Psoas muscle (tissue), 8 donors: ENCODE data around the gene ENAH. TPM values are rescaled to one million over a fixed set of nuclear protein-coding genes. Genes with fewer than 3 reads are reported as not detected.

Experiments
- ATAC-seq, 4 donors: fragments of 200-7000 bp; cut with Tn5 transposase; one replicate each; pipeline ENCODE4 v1.9.1; 2020; ENCODE audit warnings: moderate library complexity in 3 of 4, mild to moderate bottlenecking in 2 of 4
- DNase-seq, 2 donors: peaks; one replicate each; pipeline ENCODE4 v3.0.0-alpha.2; 2020
- H3K27ac ChIP-seq: fragments of 200-600 bp; one replicate; pipeline ENCODE4 v1.8.0; 2022
- H3K27me3 ChIP-seq, 3 donors: fragments of 200-600 bp in 1 of 3; one replicate each; pipeline versions ENCODE4 v1.6.1 to v1.8.0; 2013 to 2022; ENCODE audit warnings: low read length in 2 of 3, mild to moderate bottlenecking in 2 of 3, moderate library complexity in 1 of 3; ENCODE audit not compliant: insufficient read depth in 3 of 3
- H3K36me3 ChIP-seq, 2 donors: fragments of 200-600 bp in 1 of 2; one replicate each; pipeline versions ENCODE4 v1.6.1 to v1.8.0; 2013 to 2022; ENCODE audit warnings: low read depth in 1 of 2, mild to moderate bottlenecking in 1 of 2, moderate library complexity in 1 of 2; ENCODE audit not compliant: insufficient read depth in 1 of 2
- H3K4me1 ChIP-seq: fragments of 200-600 bp; one replicate; pipeline ENCODE4 v1.8.0; 2022
- H3K4me3 ChIP-seq: fragments of 200-600 bp; one replicate; pipeline ENCODE4 v1.8.0; 2022; ENCODE audit warnings: mild to moderate bottlenecking
- H3K9me3 ChIP-seq: fragments of 200-600 bp; one replicate; pipeline ENCODE4 v1.8.0; 2022
- WGBS, 3 donors: extraction: QIAGEN DNeasy Blood & Tissue Kit; methylation state at CpG; one replicate each; pipeline versions ENCODE4 v1.1.6 to v1.1.7; 2013; 5-methylcytosine and 5-hydroxymethylcytosine counted together
- intact Hi-C, 2 donors: fragments of 100-400 bp; cut with DNase I; formaldehyde crosslinking; loops; one replicate each; pipeline versions ENCODE4 v1.11.0 to v1.14.2; 2022
- polyA plus RNA-seq, 3 donors: library from polyadenylated mRNA; stranded (reverse); fragments of 200-250 nt; gene quantifications; one replicate each; pipeline ENCODE4 v1.2.3, GENCODE V29; 2013
- total RNA-seq, 4 donors: library from RNA; stranded (reverse); fragmentation: NEBNext Ultra II Directional in 2 of 4; extraction: Animal tissue kit (Norgen Biotek cat#: 25700) in 2 of 4; gene quantifications; one replicate each; pipeline versions ENCODE4 v1.2.1 to v1.2.4, GENCODE V29; 2021 to 2023
- TF ChIP-seq, protein P1 (sequence below): fragments of 200-600 bp; IDR thresholded peaks from one replicate; pipeline ENCODE4 v1.8.0; 2022; ENCODE audit warnings: antibody characterized with exemption
- donor health status: healthy with polysubstance abuse.
- donor health status: DM: no; HTN: no; CAD: no; lungs with moderate emphysema.
- donor health status: Bipolar disorder and iron deficiency.
- donor health status: healthy.
- donor health status: DM: yes; HTN: yes; CAD: no.
- donor health status: DM: no; HTN: no; CAD: no.
- donor health status: DM: no; HTN: no; CAD: no.
- donor health status: DM: yes; HTN: yes; CAD: no.

The ENAH gene
- total and polyA plus RNA-seq, 7 donors, result 17.1 to 262 (median 119) TPM

DNA sequence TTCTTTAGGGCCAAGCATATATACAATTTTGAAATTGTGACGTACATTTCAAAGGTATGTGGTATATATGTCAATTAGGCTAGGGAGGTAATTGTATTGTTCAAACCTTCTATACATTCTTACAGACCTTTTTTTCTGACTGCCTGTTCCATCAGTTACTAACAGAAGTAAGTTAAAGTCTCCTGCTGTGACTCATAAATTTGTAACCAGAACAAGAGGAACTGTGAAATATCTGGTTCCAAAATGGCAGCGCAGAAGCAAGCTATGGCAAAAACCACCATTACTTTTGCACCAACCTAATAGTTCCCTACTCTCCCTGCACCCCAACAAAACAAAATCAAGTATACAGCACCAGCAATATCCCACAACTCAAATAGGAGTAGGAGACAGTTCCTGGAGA lies 93.6 kb downstream of the ENAH start:
- ATAC-seq (no peak), DNase-seq (no peak)
- WGBS, 3 donors, result 92 to 97% (median 97%) methylated on average over 2 of the region's 2 CpGs
- Histone ChIP-seq H3K4me3 (no peak overlapping the region), H3K4me1 (peaks cover 2% of the 10 kb centered on the region), H3K27me3 (no peaks in the 10 kb centered on the region), H3K9me3 (peaks cover 4% of the 10 kb centered on the region), H3K36me3 (peaks cover 4 to 9% of the 10 kb centered on the region in 2 donors), H3K27ac (no peak overlapping the region)
- TF ChIP-seq, protein P1, sequence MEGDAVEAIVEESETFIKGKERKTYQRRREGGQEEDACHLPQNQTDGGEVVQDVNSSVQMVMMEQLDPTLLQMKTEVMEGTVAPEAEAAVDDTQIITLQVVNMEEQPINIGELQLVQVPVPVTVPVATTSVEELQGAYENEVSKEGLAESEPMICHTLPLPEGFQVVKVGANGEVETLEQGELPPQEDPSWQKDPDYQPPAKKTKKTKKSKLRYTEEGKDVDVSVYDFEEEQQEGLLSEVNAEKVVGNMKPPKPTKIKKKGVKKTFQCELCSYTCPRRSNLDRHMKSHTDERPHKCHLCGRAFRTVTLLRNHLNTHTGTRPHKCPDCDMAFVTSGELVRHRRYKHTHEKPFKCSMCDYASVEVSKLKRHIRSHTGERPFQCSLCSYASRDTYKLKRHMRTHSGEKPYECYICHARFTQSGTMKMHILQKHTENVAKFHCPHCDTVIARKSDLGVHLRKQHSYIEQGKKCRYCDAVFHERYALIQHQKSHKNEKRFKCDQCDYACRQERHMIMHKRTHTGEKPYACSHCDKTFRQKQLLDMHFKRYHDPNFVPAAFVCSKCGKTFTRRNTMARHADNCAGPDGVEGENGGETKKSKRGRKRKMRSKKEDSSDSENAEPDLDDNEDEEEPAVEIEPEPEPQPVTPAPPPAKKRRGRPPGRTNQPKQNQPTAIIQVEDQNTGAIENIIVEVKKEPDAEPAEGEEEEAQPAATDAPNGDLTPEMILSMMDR, result no peak
- intact Hi-C loops, result loop anchor here in 1 of 2 donors (10.0 kb wide), 1 partner anchor 205 kb away; no protein-coding TSS in a partner anchor

DNA sequence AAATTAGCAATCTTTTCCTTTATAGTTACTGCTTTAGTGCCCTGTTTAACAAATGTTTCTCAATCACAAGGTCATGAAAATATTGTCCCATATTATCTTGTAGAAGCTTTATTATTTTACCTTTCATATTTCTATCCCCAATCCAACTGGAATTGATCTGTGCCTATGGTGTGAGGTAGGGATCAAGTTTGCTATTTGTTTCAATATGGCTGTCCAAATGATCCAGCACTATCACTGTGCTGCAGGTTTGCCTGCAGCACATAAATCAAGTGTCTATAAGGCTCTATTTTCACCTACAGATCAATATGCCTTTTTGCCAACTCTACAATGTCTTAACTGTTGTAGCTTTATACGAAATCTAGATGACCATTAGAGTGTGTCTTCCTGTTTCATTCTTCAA lies 96.2 kb downstream of the ENAH start:
- no peak for ATAC-seq
- intact Hi-C loops, result loop anchor here in 1 of 2 donors (10.0 kb wide), 1 partner anchor 208 kb away; no protein-coding TSS in a partner anchor

DNA sequence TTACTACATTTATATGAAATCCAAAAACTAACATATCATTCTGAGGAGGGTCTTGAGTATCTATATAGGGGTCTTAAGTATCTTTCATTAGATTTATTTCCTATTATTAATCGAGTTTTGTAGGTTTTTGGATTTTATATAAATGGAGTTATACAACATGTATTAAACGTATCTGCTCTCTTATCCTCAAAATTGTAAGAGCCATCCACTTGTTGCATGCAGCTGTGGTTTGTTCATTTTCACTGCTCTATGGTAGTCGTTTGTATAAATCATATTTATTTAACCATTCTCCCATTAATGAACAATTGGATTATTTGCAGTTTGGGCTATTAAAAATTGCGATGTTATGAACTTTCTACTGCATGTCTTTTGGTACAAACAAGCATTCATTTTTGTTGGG lies 97.1 kb downstream of the ENAH start:
- TF ChIP-seq, protein P1, result no peak
- no peak overlapping the region for H3K27ac ChIP-seq
- intact Hi-C loops, result loop anchor here in 1 of 2 donors (10.0 kb wide), 1 partner anchor 209 kb away; no protein-coding TSS in a partner anchor
- 90 to 92% (median 91%) methylated on average over 4 of the region's 4 CpGs for WGBS, 3 donors
- ATAC-seq (no peak), DNase-seq (no peak)
- no peaks in the 10 kb centered on the region for H3K27me3 ChIP-seq
- H3K9me3 ChIP-seq, result peaks cover 4% of the 10 kb centered on the region
- peaks cover 11% of the 10 kb centered on the region for H3K4me1 ChIP-seq
- no peak overlapping the region for H3K4me3 ChIP-seq
- peaks cover 0 to 4% of the 10 kb centered on the region in 2 donors for H3K36me3 ChIP-seq

More for the DNA sequence above, 96.2 kb downstream of the ENAH start:
- Histone ChIP-seq H3K4me1 (peaks cover 11% of the 10 kb centered on the region), H3K4me3 (no peak overlapping the region), H3K36me3 (peaks cover 0 to 4% of the 10 kb centered on the region in 2 donors), H3K27me3 (no peaks in the 10 kb centered on the region), H3K9me3 (peaks cover 4% of the 10 kb centered on the region), H3K27ac (no peak overlapping the region)
- no peak for DNase-seq
- WGBS, 3 donors, result 97 to 100% (median 97%) methylated on average over 1 of the region's 1 CpG
- TF ChIP-seq, protein P1, result no peak

DNA sequence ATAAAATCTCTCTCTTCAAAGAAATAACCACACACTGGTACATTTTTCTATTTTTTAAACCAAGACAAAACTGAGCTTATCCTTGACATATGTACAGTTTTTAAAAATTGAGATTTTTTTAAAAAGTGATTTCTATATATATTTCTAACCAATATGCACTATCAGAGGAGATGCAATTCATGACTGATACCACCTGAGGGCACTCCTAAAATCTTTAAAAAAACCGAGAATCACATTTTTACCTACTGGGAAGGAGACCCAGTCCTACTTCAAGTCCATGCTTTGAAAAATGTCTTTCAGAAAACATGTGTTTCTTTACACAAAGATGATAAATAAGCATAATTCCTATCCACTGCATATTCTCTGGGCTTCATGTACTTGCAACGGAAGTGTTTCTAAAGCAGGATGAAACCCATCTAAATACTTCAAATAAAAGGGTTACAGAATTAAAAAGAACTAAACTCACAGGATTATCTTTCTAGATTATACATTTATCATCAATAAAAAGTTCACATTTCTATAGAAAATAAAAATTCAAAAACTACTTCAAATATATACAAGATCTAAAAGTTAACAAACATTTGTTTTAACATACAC lies 98.6 kb downstream of the ENAH start:
- Histone ChIP-seq H3K27me3 (no peaks in the 10 kb centered on the region), H3K9me3 (peaks cover 4% of the 10 kb centered on the region), H3K4me1 (peaks cover 11% of the 10 kb centered on the region), H3K4me3 (no peak overlapping the region), H3K36me3 (peaks cover 0 to 4% of the 10 kb centered on the region in 2 donors), H3K27ac (no peak overlapping the region)
- TF ChIP-seq, protein P1, result peak; percentile 62
- 51 to 65% (median 52%) methylated on average over 2 of the region's 2 CpGs for WGBS, 3 donors
- intact Hi-C loops, result loop anchor here (5.0 to 10.0 kb wide), 2 partner anchors 210 to 218 kb away; no protein-coding TSS in a partner anchor
- DNase-seq (no peak), ATAC-seq (peak in 2 of 4 donors; percentile 55 to 67)
